Amniotic epithelial cell (primary cell): Measurements from ENCODE around the gene ATAD3B.
"Not testable (repeated sequence)": the region's sequence is repeated elsewhere in the genome, so short reads cannot be mapped to it uniquely, and the experiment has no call there.

Experiments used
- DNase-seq: peaks from one replicate; pipeline ENCODE4 v3.0.0-alpha.2; 2010; ENCODE audit warnings: low read depth

Gene ATAD3B

DNA sequence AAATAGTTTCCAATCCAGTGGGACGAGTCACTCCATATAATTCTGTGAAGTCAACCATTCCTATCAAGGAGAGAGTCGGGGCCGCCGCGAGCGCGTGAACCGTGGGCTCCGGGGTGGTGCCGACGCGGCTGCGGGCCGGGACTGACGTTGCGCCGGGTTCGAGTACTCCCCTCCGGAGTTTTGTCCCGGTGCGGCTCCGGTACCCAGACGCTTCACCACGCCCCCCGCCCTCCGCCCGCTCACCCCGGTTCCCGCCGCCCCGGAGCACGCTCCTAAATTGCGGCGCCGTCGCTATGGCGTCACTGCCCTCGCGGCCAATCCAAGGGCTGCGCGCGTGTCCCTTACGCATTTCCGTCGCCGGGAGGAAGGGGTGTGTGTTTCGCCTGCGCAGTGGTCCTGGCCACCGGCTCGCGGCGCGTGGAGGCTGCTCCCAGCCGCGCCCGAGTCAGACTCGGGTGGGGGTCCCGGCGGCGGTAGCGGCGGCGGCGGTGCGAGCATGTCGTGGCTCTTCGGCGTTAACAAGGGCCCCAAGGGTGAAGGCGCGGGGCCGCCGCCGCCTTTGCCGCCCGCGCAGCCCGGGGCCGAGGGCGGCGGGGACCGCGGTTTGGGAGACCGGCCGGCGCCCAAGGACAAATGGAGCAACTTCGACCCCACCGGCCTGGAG, at the start of gene ATAD3B:
Gene ATAD3B (plus strand): TSS at position 377 of the 664 bp plus-strand sequence. CDS start 120 bp downstream, at position 497.
- peak; percentile 88 for DNase-seq

DNA sequence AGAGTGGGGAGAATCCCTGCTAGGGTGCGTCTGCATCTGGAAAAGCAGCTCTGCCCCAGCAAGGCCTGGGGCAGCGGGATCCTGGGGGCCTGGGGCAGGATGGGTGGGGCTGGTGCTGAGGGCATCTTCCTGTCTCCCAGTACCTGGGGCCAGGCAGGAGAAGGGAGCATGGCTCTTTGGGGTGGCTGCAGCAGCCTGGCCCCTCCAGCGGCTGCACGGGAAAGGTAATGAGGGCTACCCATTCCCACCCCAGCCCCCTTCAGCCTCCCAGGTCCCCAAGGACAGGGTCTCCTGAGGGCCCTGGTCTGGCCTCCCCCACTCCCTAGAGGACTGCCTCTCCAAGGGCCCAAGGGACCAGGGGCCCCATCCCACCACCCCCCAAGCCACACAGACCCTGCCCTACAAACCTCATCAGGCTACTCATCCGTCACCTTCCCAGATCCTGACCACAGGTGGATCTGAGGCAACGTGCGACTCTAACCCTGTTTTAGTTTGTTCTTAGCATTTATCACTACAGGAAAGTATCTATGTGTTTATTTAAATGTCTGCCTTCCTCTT, 49.6 kb upstream of the ATAD3B start:
- no peak for DNase-seq

DNA sequence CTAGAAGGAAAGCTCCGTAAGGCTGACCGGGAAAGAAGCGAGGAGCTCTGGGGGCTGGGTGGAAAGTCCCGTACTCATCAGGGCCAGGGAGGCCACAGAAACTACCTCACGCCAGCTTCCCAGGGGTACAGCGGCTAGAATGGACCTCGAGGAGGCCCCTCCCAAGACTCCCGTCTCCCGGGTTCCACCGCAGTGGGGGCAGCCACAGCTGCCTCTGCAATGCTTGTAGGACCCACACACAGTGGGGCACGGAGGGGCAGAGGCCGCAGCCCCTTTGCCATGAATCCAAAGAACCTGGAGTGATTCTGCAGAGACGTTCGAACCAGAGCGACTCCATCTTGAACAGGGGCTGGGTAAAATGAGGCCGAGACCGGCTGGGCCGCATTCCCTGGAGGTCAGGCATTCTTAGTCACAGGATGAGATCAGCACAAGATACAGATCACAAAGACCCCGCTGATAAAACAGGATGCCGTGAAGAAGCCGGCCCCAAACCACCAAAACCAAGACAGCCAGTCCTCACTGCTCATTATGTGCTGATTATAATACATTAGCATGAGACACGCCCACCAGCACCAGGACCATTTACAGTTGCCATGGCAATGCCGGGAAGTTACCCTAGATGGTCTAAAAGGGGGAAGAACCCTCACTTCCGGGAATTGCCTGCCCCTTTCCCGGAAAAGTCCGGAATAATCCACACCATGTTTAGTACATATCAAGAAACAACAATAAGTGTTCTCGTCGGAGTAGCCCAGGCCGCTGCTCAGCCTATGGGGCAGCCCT, 48.9 kb upstream of the ATAD3B start:
- DNase-seq = peak; percentile 43

DNA sequence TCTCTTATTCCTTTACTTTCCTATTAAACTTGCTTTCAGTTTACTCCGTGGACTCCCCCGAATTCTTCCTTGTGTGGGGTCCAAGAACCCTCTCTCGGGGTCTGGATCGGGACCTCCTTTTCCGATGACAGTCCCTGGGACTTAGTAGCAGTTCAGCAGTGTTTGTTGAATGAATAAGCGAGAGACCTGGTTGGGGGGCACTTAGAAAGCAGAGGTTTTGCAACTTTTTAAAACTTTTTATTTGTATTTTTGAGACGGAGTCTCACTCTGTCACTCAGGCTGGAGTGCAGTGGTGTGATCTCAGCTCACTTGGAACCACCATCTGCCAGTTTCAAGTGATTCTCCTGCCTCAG, 48.3 kb upstream of the ATAD3B start:
- no peak for DNase-seq

DNA sequence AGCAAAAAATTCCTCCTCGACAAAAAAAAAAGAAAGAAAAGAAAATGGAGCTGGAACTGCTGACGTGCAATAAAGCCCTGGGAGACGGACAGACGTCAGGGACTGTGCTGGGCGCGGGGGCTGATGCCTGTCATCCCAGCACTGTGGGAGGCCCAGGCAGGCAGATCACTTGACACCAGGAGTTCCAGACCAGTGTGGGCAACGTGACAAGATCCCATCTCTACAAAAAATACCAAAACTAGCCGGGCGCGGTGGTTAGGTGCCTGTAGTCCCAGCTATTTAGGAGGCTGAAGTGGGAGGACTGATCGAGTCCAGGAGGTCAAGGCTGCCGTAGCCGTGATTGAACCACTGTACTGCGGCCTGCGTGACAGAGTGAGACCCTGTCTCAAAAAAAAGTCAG, 46.9 kb upstream of the ATAD3B start:
- no peak for DNase-seq

DNA sequence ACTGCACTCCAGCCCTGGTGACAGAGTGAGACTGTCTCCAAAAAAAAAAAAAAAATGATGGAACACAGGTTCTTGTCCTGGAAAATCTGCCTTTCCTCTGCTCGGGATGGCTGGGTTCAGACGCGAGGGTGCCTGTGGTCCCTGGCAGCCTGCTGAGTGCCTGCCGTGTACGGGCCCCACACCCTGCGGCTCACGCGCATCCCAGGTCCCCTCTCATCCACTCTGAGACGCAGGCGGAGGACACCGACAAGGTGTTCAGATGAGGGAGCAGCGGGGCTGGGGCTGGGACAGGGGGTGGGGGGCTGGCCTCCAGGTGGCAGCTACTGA, 46.2 kb upstream of the ATAD3B start:
- no peak for DNase-seq

DNA sequence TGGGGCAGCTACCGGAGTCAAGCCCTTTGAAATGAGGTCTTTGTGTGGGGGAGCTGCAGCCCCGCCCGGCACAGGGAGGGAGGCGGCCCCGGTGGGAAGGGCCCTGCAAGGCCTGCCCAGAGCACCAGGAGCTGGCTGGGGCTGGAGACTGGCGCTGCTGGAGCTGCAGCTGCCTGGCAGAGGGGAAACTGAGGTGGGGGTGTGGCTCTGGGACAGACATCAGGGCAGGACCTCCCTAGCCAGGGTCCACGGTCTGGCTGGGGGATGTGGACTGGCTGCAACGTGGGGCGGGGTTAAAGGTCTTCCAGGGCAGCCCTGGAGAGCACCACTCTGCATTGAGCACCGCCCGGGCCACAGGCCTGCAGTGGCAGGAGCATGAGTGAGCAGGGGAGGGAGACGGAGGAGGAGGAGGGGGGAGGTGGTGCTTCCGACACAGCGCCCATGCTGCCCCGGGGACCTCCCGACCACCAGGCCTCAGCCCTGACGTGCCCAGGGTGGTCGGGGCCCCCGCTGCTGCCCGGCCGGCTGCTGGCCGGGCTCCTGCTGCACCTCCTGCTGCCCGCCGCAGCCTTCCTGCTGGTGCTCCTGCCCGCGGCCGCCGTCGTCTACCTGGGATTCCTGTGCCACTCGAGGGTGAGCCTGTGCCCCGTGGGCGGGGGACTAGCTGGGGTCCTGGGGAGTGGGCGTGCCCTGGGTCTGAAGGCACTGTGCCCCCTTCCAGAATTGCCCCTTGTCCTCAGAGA, 45.6 kb upstream of the ATAD3B start:
- no peak for DNase-seq

GRCh38 chr1:1426496-1427105, 45.0 kb upstream of the ATAD3B start:
- no peak for DNase-seq

DNA sequence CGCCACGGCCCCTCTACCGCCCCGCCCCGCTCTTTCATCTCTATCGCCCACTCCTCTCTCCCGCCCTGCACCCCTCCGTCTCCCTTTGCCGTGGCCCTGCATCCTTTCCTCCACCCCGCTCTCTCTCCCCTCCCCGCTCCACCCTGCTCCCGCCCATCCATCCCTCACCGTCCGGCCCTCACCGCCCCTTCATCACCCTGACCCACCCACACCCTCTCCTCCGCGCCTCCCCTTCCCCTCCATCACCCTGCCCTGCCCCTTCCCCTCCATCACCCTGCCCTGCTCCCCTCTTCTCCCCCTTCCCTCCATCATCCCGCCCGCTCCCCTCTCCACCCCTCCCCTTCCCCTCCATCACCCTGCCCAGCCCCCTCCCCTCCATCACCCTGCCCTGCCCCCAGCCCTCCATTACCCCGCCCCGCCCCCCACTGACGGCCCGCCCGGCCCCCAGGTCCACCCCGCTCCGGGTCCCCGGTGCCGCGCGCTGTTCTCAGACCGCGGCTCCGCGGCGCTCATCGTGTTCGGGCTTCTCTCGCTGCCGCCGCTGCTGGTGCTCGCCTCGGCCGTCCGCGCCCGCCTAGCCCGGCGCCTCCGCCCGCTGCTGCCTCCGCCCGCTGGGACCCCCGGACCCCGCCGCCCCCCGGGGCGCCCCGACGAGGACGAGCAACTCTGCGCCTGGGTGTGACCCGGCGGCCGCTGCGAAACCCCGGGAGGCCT, 44.3 kb upstream of the ATAD3B start:
- no peak for DNase-seq

- no peak for DNase-seq
These were observed 43.8 kb upstream of the ATAD3B start for GRCh38 chr1:1427820-1428148.

DNA sequence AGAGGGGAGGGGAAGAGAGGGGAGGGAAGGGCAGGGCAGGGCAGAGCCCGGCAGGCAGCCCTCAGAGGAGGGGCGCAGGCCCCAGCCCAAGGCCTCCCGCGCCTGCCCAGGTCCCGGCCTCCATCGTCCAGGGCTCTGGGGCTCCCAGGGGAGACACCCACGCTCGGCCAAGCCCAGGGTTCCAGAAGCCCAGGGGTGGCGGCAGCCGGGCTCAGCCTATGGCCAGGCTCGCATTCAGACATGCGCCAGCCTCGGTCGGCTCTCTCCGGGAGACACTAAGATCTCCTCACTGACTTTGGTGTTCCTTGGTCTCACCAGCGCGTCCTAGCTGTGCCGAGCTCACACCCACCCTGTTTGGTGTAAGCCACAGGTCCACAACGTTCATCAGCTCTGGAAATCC, 43.4 kb upstream of the ATAD3B start:
- DNase-seq = no peak

GRCh38 chr1:1428967-1429366, 42.6 kb upstream of the ATAD3B start:
- DNase-seq = not testable (repeated sequence)

DNA sequence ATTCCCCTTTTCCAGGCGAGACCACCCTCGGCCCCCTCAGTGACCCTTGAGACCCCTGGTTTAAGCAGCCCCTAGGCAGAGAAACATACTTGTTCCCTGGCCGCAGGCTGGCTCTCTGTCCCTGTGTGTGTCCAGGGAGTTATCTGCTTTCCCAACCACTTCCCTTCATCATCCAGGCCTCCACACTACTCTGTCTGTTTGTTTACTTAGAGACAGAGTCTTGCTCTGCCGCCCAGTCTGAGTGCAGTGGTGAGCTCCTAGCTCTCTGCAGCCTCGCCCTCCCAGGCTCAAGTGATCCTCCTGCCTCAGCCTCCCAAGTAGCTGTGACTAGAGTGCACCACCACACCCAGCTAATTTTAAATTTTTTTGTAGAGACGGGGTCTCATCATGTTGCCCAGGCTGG, 41.9 kb upstream of the ATAD3B start:
- DNase-seq = peak; percentile 48

- DNase-seq = peak; percentile 33
These were observed 41.2 kb upstream of the ATAD3B start for GRCh38 chr1:1430114-1430982.

- DNase-seq = no peak
These were observed 40.3 kb upstream of the ATAD3B start for GRCh38 chr1:1430992-1431844.

GRCh38 chr1:1431845-1432273, 39.7 kb upstream of the ATAD3B start:
- no peak for DNase-seq

GRCh38 chr1:1432274-1432950, 39.2 kb upstream of the ATAD3B start:
- DNase-seq = no peak

DNA sequence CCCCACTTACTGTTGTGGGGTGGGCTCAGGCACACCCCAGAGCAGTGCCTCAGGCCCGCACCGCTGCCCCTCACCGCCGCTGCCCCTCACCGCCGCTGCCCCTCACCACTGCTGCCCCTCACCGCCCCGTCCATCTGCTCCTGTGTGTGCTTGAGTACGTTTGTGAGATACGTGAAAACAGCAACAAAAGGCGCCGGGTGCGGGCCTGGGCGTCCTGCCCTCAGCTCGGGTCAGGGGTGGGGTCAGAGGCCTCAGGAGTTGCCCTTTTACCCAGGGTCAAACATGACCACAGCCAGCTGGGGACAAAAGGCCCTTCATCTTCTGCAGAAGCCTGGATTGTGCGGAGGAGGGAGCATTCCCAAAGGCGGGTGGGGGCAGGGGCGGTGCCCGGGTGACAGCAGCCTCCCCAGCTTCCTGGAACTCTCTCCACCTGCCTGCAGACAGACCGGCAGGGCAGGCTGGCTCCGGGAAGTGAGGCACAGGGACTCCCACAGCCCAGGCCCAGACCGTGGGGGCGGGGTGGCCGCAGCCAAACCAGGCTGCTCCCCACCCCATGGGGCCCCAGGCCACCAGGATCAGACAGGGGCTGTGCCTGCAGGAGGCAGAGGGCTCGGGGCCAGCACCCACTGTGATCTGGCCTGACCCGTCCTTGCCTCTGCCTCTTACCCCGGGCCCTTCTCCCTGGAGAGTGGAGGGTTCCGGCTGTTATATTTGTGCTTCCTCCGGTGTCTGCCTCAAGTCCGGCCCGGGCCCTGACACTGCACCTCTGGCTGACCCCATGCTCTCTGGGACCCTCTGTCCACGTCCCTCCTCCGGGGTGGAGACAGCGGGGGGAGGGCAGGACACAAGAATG, 38.4 kb upstream of the ATAD3B start:
- DNase-seq = no peak

GRCh38 chr1:1433804-1434130, 37.8 kb upstream of the ATAD3B start:
- DNase-seq = peak; percentile 17
